GM19438 (cell line): ENCODE data around the gene ABCB8.

Experiments used
- ATAC-seq: cut with Tn5 transposase; IDR thresholded peaks from one replicate; pipeline ENCODE4 v1.9.1; 2021; ENCODE audit warnings: low read depth; ENCODE audit not compliant: unreplicated experiment

Gene ABCB8

GRCh38 chr7:151095828-151096475, 67.7 kb downstream of the ABCB8 start:
- ATAC-seq, result no peak
